Thyroid gland (tissue), 4 donors: Measurements from ENCODE around the gene KRTAP12-2.

Source experiments
- POLR2A ChIP-seq, 2 donors: fragments of 450-650 bp; IDR thresholded peaks; one replicate each; pipeline ENCODE4 v1.6.1; 2017; ENCODE audit warnings: antibody characterized with exemption in 2 of 2, mild to moderate bottlenecking in 2 of 2, moderate library complexity in 1 of 2
- TF ChIP-seq, protein P1 (sequence below), 6 experiments: fragments of 200-600 bp in 3 of 6; fragments of 450-650 bp in 3 of 6; sonication (generic) in 3 of 6; IDR thresholded peaks; one replicate each; pipeline ENCODE4 v1.5.1; 2016 to 2019; ENCODE audit warnings: antibody characterized with exemption in 6 of 6, mild to moderate bottlenecking in 2 of 6, inconsistent platforms in 1 of 6, moderate library complexity in 1 of 6

DNA sequence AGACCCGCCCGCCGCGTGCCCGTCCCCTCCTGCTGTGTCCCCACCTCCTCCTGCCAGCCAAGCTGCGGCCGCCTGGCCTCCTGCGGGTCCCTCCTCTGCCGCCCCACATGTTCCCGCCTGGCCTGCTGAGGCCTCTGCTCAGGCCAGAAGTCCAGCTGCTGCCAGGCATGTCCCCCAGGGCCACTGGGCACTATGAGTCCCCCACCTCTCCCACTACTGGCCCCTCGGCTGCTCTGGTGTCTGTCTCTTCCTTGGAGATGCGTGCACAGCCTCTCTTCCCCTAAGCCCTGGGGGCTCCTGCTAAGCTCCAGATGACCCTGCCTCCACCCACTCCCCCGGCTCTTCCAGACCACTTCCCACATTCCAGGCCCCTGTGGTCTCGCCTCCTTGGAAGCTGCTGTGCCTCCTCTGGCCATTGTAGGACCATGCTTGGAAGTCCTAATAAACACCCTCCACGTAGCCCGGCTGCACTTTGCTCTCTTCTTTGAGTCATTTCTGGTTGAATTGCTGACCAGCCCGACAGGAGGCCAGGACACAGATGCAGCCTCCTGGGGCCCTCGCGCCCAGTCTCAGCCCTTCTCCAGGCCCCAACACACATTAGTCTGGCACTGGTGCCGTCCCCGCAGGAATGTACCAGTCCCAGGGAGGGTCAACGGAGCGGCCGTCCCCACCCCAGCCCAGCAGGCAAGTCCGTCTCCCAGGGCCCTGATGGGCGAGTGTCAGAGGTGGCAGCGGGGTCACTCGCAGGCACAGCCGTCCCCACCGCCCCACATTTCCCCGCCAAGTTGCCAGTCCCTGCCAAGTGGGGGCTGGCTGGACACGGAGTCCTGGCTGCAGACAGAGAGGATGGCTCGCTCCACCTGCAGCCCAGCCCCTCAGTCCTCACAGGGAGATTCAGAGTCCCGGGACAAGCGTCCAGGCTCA is 31.3 kb upstream of the KRTAP12-2 start:
- TF ChIP-seq, protein P1, sequence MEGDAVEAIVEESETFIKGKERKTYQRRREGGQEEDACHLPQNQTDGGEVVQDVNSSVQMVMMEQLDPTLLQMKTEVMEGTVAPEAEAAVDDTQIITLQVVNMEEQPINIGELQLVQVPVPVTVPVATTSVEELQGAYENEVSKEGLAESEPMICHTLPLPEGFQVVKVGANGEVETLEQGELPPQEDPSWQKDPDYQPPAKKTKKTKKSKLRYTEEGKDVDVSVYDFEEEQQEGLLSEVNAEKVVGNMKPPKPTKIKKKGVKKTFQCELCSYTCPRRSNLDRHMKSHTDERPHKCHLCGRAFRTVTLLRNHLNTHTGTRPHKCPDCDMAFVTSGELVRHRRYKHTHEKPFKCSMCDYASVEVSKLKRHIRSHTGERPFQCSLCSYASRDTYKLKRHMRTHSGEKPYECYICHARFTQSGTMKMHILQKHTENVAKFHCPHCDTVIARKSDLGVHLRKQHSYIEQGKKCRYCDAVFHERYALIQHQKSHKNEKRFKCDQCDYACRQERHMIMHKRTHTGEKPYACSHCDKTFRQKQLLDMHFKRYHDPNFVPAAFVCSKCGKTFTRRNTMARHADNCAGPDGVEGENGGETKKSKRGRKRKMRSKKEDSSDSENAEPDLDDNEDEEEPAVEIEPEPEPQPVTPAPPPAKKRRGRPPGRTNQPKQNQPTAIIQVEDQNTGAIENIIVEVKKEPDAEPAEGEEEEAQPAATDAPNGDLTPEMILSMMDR (IDR thresholded peaks at IDR 0.05): no peak
- TF ChIP-seq POLR2A (IDR thresholded peaks at IDR 0.05): no peak
